ENCODE measurements around the gene PPARG.
"Not testable (repeated sequence)": the region's sequence is repeated elsewhere in the genome, so short reads cannot be mapped to it uniquely, and the experiment has no call there.

The PPARG gene

GRCh38 chr3:12279591-12280326, 9.1 kb upstream of the PPARG start:
- DNase-seq: no peak

GRCh38 chr3:12280357-12280806, 8.5 kb upstream of the PPARG start:
- no peak for DNase-seq

- DNase-seq: no peak
Observed at GRCh38 chr3:12284591-12284990, 4.3 kb upstream of the PPARG start.

- no peak for DNase-seq
Observed at GRCh38 chr3:12285003-12285555, 3.8 kb upstream of the PPARG start.

DNA sequence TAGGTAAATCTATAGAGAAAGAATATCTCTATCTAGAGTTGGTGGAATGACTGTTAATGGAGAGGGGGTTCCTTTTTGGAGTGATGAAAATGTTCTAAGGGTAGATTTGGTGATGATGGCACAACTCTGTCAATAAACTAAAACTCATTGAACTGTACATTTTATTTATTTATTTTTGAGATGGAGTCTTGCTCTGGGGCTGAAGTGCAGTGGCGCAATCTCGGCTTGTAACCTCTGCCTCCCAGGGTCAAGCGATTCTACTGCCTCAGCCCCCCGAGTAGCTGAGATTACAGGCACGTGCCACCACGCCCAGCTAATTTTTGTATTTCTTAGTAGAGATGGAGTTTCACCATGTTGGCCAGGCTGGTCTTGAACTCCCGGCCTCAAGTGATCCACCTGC, 3.1 kb upstream of the PPARG start:
- DNase-seq: not testable (repeated sequence)

DNA sequence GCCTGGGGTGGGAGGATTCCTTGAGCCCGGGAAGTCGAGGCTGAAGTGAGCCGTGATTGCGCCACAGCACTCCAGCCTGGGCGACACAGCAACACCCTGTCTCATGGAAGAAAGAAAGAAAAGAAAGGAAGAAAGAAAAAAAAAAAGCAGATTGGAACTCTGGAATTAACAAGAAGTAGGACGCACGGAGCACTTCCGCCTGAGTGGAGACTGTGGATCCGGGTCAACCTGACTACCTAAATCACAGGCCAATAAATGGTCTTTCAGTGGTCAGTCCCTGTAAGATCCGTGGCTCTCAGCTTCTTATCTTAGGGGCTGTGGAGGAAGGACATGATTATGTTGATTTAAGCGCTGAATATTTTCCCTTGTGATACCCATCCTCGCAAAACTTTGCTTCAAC, 2.4 kb upstream of the PPARG start:
- no peak for DNase-seq

DNA sequence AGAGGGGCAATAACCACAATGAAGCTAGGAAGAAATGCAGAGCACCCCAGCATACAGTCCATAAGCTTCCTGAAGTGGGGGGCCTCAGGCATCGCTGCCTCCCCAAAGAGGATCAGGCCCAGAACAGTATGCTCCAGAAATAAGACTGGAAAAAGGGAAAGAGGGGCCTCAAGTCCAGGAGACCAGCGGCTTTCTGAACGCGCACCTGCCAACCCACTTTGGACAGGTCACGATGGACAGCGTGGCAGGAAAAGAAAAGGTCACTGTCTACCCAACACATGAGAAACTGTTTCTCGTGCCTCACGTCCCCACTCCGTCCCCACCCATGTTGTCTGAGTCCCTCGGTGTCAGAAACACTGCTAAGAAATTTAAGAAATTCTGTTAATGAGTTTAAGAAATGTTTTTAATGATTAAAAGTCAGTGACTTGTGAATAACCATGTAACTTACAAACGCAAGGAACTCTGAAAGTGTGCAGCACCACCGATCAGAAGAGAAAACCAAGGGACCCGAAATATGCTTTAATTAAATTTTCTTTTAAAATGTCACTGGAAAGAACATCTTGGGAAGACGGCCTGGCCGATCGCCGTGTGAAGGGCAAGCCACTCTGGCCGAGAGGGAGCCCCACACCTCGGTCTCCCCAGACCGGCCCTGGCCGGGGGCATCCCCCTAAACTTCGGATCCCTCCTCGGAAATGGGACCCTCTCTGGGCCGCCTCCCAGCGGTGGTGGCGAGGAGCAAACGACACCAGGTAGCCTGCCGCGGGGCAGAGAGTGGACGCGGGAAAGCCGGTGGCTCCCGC, 1.7 kb upstream of the PPARG start:
- DNase-seq: no peak

DNA sequence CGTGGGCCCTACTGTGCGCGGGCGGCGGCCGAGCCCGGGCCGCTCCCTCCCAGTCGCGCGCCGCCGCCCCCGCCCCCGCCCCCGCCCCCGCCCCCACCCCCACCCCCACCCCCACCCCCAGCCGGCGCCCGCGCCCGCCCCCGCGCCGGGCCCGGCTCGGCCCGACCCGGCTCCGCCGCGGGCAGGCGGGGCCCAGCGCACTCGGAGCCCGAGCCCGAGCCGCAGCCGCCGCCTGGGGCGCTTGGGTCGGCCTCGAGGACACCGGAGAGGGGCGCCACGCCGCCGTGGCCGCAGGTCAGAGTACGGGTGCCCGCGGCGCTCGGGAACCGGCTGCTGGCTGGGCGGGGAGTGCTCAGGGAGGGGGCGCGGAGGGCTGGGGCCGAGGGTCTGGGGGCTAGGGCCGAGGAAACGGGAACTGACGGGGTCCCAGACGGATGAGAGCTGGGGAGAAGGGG, 1.1 kb upstream of the PPARG start:
- DNase-seq: no peak

DNA sequence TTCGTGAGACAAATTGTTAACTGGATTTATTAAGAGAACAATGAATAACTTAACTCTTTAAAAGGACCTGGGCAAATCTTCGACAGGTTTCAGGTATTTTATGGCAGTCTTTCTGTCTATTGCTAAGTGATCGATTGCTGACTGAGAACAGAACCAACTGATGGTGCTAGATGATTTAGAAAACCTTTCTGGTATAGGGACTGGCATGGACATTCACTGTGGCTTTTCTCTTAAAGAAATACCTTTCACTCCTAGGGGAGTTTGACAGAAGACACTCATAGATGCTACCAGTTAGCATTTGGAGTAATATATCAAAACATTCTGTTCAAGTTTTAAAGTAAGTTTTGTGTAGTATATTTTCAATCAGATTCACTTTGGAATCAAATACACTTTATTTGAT, 654 bp downstream of the PPARG start:
- no peak for DNase-seq

GRCh38 chr3:12292770-12293169, 3.9 kb downstream of the PPARG start:
- DNase-seq: no peak

- DNase-seq: no peak
Observed at GRCh38 chr3:12294885-12295580, 6.2 kb downstream of the PPARG start.

DNA sequence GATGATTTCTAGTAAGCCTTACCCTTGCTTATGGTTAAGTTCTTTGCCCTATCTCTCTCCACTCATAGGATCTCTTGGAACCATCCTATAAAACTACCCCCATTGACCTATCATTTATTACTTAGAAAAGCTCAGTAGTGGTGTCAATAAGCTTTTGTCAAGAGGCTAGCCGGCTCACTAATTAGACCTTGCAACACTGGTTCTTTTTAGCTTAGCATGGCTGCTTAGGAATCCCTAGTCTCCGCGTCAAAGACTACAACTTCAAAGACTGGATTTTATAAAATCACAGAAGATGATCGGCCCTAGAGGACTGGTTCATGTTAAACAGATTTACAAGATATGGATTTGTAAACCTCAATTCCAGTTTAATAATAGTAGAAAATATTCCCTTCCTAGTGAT, 7.6 kb downstream of the PPARG start:
- no peak for DNase-seq

DNA sequence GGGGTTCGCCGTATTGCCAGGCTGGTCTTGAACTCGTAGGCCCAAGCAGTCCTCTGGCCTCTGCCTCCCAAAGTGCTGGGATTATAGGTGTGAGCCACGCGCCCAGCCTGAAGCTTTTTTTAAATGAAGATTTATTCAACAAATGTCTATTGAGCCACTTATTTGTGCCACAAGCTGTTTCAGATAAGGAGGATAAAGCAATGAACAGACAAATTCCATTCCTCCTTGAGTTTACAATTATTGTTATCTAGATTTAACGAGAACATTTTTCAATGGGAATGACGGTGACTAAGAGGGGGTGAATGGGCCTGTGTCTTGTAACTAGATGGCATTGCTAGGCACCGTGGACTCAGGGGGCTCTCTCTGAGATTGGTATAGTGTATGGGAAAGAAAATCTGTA, 10.2 kb downstream of the PPARG start:
- DNase-seq: no peak

GRCh38 chr3:12300137-12300536, 11.3 kb downstream of the PPARG start:
- no peak for DNase-seq

DNA sequence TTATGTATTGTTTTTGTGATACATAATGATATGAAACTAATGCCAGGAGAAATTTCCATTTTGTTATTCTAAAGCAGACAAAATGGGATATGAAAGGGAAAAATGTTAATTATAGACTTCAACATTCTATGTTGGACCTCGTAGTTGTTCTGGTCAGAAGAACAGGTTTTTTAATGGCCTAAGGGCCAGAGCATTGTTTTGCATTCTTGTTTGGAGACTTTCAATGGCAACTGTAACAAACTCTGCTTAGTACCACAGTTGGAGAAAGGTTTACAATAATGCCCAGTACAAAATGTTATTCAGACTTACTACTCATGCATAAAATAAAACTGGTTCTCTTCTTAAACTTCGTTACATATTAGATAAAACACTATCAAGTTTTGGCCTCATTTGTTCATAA, 12.2 kb downstream of the PPARG start:
- DNase-seq: no peak

DNA sequence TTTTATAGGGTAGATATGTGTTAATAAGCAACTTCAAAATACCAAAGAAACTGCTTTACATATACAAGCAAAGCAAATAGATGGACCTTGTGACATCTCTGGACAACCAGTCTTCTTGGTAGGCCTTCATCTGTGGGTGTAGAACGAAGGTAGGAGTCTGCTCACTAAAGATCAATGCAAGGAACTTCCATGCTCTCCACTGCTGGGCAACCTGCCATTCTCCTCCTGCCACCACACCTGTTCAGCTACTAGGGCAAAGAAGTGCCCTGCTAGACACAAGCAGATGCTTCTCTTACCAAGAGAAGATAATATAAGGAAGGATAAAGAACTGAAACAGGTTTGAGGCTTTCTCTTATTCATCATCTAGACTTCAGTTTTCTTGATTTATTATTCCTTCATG, 12.6 kb downstream of the PPARG start:
- DNase-seq: no peak

GRCh38 chr3:12302564-12302963, 13.7 kb downstream of the PPARG start:
- DNase-seq: no peak

GRCh38 chr3:12303534-12303933, 14.7 kb downstream of the PPARG start:
- DNase-seq: peak; percentile 44

DNA sequence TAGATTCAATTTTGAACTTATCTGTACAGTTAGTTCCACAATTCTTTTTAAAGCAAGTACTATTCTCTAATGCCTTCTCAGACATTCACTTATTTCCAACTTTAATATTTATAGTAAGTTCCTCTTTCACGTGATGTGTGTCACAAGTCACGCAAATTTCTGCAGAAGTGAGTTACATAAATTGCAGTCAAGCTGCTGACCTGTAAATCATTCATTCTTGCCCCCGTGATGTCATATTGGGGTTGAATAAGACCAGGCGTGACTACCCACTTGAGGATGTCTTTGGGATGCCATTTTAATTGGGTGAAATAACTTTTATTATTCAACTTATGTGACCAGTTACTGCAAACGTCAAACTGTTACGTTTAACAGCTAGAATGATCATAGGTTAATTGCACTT, 15.1 kb downstream of the PPARG start:
- peak; percentile 44 for DNase-seq

DNA sequence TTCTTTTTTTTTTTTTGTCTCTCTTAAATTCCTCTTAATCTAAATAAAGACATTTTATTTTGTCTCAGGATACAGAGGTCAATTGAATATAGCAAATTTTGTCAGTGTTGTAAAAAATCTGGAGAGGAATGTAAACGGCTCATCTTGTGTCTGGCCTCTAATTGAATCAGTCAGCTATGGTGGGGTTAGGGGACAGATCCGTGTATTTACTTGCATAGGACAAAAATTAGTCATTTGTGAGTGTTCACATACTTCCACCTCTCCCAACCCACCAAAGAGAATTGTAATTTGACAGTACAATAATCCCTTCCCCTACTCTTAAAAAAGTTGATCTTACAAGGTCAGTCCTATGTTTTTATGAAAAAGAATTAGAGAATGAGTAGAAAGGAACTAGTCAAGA, 18.3 kb downstream of the PPARG start:
- DNase-seq: no peak

- no peak for DNase-seq
Observed at GRCh38 chr3:12308517-12308916, 19.6 kb downstream of the PPARG start.

DNA sequence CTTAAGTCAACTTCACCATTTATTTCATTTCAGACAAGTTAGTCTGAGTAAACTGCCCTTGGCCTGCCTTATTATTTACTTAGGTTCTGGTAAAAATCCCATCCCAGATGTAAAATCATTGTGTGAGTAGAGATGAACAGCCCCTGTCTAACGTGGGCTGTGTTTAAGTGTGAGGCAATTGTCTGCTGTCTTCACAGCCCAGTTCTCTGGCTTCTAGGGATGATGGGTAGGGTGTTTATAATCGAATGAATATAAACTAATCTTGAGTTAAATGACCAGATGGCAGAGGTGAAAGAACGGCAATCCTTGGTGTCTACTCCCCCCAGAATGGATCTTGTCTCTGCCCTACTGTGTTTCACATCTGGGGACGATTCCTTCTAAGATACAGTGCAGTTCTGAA, 20.8 kb downstream of the PPARG start:
- DNase-seq: no peak

GRCh38 chr3:12312010-12312409, 23.1 kb downstream of the PPARG start:
- DNase-seq: no peak
